Measurements from ENCODE around the gene KCNQ4. TPM values are rescaled to one million over a fixed set of nuclear protein-coding genes. Genes with fewer than 3 reads are reported as not detected.
A peak's percentile ranks its signal among the peaks of the same experiment; 100 is the strongest.

Gene KCNQ4
- total and polyA plus RNA-seq, 2 donors from 2014 or later, result 0.65 to 1.2 TPM

DNA sequence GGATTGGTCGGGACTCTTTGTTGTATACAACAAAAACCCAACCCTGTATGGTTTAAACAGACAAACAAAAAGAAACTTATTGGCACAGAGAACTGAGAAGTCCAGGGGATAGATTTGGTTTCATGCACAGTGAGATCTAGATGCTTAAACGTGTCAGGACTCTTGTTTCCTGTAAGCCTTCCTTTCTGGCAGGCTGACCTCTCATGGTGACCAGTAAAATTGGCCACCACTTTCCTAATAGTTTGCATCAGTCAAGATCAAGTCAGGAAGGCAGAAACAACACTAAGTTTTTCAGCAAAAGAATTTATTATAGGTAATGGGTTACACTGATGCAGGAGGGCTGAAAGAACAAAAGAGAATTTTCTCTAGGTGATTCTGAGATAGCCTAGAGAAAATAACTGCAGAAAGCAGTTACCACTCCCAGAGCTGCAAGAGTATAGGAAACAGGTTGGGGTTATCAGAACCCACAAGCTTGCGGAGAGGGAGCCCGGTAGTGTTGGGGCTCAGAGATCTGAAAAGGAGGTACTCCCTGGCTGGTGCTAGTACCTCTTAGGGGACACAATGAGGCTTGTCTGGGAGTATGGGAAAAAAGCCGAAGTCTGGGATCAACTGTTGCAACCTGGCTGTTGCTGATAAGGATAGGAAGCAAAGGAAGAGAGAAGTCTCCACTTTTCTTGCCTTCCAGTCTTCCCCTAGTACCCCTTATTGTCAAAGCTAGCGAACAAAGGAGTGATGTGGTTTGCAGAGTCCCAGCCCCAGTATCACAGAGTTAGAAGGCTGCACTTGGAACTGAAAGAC, 57.1 kb downstream of the KCNQ4 start:
- H3K4me1 ChIP-seq (ENCODE audit: control insufficient read depth in 2 of 3, insufficient read depth in 2 of 3, low read depth in 1 of 3, low read length in 3 of 3), result peaks cover 0 to 7% (median 3%) of the 10 kb centered on the region in 3 donors
- peaks cover 0 to 1% (median 0%) of the 10 kb centered on the region in 3 donors for H3K9me3 ChIP-seq (ENCODE audit: control insufficient read depth in 2 of 3, insufficient read depth in 1 of 3, low read length in 3 of 3)
- no peak overlapping the region for H3K27ac ChIP-seq (ENCODE audit: low read depth in 2 of 2, low read length in 2 of 2)
- H3K36me3 ChIP-seq (ENCODE audit: control insufficient read depth in 2 of 3, insufficient read depth in 3 of 3, low read length in 3 of 3), result no peaks in the 10 kb centered on the region
- FAIRE-seq, result no peak
- H3K27me3 ChIP-seq (ENCODE audit: control insufficient read depth, insufficient read depth, low read length), result no peaks in the 10 kb centered on the region
- intact Hi-C loops (cut with DNase I), result loop anchor here (10.0 kb wide), 1 partner anchor 114 kb away; no protein-coding TSS in a partner anchor
- no peak overlapping the region for H3K9ac ChIP-seq (ENCODE audit: low read length in 3 of 3)
- no peak overlapping the region for H3K4me3 ChIP-seq (ENCODE audit: low read length in 3 of 3)
- DNase-seq, result no peak
- TF ChIP-seq, protein P1, sequence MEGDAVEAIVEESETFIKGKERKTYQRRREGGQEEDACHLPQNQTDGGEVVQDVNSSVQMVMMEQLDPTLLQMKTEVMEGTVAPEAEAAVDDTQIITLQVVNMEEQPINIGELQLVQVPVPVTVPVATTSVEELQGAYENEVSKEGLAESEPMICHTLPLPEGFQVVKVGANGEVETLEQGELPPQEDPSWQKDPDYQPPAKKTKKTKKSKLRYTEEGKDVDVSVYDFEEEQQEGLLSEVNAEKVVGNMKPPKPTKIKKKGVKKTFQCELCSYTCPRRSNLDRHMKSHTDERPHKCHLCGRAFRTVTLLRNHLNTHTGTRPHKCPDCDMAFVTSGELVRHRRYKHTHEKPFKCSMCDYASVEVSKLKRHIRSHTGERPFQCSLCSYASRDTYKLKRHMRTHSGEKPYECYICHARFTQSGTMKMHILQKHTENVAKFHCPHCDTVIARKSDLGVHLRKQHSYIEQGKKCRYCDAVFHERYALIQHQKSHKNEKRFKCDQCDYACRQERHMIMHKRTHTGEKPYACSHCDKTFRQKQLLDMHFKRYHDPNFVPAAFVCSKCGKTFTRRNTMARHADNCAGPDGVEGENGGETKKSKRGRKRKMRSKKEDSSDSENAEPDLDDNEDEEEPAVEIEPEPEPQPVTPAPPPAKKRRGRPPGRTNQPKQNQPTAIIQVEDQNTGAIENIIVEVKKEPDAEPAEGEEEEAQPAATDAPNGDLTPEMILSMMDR (IDR thresholded peaks at IDR 0.05; ENCODE audit: borderline replicate concordance, extremely low read depth, insufficient read depth), result no peak

DNA sequence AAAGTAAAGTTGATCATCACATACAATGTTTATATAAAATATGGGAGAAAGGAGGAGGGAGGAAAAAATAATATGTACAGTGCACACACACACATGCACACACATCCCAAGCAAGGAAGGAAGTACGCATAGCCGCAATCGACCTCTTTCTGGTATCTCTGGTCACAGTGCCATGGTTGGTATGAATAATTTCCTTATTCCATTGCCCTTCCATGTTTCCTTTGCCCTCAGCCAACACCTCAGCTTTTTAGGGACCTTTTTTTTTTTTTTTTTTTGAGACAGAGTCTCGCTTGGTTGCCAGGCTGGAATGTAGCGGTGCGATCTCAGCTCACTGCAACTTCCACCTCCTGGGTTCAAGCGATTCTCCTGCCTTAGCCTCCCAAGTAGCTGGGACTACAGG, 58.0 kb downstream of the KCNQ4 start:
- Histone ChIP-seq H3K27me3 (ENCODE audit: control insufficient read depth, insufficient read depth, low read length) (no peaks in the 10 kb centered on the region), H3K36me3 (ENCODE audit: control insufficient read depth in 2 of 3, insufficient read depth in 3 of 3, low read length in 3 of 3) (no peaks in the 10 kb centered on the region), H3K4me3 (ENCODE audit: low read length in 3 of 3) (no peak overlapping the region), H3K9me3 (ENCODE audit: control insufficient read depth in 2 of 3, insufficient read depth in 1 of 3, low read length in 3 of 3) (peaks cover 0 to 1% (median 0%) of the 10 kb centered on the region in 3 donors), H3K9ac (ENCODE audit: low read length in 3 of 3) (no peak overlapping the region), H3K27ac (ENCODE audit: low read depth in 2 of 2, low read length in 2 of 2) (no peak overlapping the region), H3K4me1 (ENCODE audit: control insufficient read depth in 2 of 3, insufficient read depth in 2 of 3, low read depth in 1 of 3, low read length in 3 of 3) (peaks cover 0 to 7% (median 3%) of the 10 kb centered on the region in 3 donors)
- no peak for FAIRE-seq
- peak in 1 of 5 donors; percentile 40 for DNase-seq
- intact Hi-C loops (cut with DNase I), result loop anchor here (10.0 kb wide), 1 partner anchor 113 kb away; no protein-coding TSS in a partner anchor
- TF ChIP-seq, protein P1 (IDR thresholded peaks at IDR 0.05; ENCODE audit: borderline replicate concordance, extremely low read depth, insufficient read depth), result no peak

DNA sequence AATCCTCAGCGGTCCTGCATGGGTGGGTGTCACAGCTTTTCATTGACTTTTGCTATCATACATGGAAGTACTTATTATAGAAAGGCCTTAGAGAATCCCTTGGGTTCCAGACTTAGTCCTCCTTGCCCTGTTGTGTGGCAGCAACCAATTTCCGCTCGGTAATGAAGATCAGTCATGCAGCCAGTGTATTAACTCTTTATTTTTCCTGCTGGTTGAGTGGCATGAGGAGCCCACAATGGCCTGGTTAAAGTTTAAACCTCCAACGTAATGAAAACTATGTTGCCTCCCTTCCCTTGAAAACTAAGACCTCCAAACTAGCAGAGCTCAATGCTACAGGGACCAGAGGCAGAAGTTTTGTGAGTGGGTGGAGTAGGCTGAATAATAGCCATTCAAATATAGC, 58.6 kb downstream of the KCNQ4 start:
- H3K36me3 ChIP-seq (ENCODE audit: control insufficient read depth in 2 of 3, insufficient read depth in 3 of 3, low read length in 3 of 3), result no peaks in the 10 kb centered on the region
- peaks cover 0 to 1% (median 0%) of the 10 kb centered on the region in 3 donors for H3K9me3 ChIP-seq (ENCODE audit: control insufficient read depth in 2 of 3, insufficient read depth in 1 of 3, low read length in 3 of 3)
- H3K4me1 ChIP-seq (ENCODE audit: control insufficient read depth in 2 of 3, insufficient read depth in 2 of 3, low read depth in 1 of 3, low read length in 3 of 3), result peaks cover 0 to 7% (median 3%) of the 10 kb centered on the region in 3 donors
- no peak for FAIRE-seq
- peak in 4 of 5 donors; percentile 51 to 84 (median 70) for DNase-seq
- H3K9ac ChIP-seq (ENCODE audit: low read length in 3 of 3), result no peak overlapping the region
- no peak overlapping the region for H3K27ac ChIP-seq (ENCODE audit: low read depth in 2 of 2, low read length in 2 of 2)
- no peaks in the 10 kb centered on the region for H3K27me3 ChIP-seq (ENCODE audit: control insufficient read depth, insufficient read depth, low read length)
- H3K4me3 ChIP-seq (ENCODE audit: low read length in 3 of 3), result no peak overlapping the region
- TF ChIP-seq, protein P1 (IDR thresholded peaks at IDR 0.05; ENCODE audit: borderline replicate concordance, extremely low read depth, insufficient read depth), result no peak
- intact Hi-C loops (cut with DNase I), result loop anchor here (10.0 kb wide), 1 partner anchor 113 kb away; no protein-coding TSS in a partner anchor

All from kidney (tissue), 14 donors.